Measurements from ENCODE around the gene AP1S1.
"Not testable (repeated sequence)": the region's sequence is repeated elsewhere in the genome, so short reads cannot be mapped to it uniquely, and the experiment has no call there.

AP1S1 gene

GRCh38 chr7:101177644-101178043 lies 23.4 kb downstream of the AP1S1 start:
- Mint-ChIP-seq H3K27ac (no peak overlapping the region), H3K4me3 (no peak overlapping the region), H3K9me3 (peaks cover 2% of the 10 kb centered on the region), H3K4me1 (peaks cover 21% of the 10 kb centered on the region), H3K27me3 (peaks cover 41% of the 10 kb centered on the region), H3K36me3 (peaks cover 2% of the 10 kb centered on the region)
- DNase-seq (ENCODE audit: low spot score in 2 of 2) = no peak
- ATAC-seq (ENCODE audit: low read depth) = no peak

DNA sequence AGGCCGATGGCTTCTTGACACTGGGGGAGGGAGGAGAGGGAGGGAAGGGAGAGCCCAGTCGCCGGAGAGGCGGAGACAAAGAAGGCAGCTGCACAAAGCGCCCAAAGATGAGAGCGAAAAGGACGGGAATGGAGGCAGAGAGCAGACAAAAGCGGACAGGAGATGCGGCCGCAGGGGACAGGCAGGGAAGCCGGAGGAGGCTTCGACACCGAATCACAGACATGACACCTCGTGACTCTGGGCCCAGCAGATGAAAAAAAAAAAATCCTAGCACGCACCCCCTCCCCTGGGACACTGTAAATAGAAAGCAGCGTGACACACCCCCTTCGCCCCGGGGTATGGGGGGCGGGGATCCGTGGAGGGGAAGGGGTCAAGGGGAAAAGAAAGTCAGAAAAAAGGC lies 24.8 kb downstream of the AP1S1 start:
- peak overlapping the region; percentile 42 for H3K4me3 Mint-ChIP-seq
- H3K4me1 Mint-ChIP-seq = peaks cover 16% of the 10 kb centered on the region
- H3K36me3 Mint-ChIP-seq = peaks cover 1% of the 10 kb centered on the region
- peaks cover 1% of the 10 kb centered on the region for H3K9me3 Mint-ChIP-seq
- H3K27me3 Mint-ChIP-seq = peaks cover 35% of the 10 kb centered on the region
- H3K27ac Mint-ChIP-seq = no peak overlapping the region
- no peak for DNase-seq (ENCODE audit: low spot score in 2 of 2)
- no peak for ATAC-seq (ENCODE audit: low read depth)

DNA sequence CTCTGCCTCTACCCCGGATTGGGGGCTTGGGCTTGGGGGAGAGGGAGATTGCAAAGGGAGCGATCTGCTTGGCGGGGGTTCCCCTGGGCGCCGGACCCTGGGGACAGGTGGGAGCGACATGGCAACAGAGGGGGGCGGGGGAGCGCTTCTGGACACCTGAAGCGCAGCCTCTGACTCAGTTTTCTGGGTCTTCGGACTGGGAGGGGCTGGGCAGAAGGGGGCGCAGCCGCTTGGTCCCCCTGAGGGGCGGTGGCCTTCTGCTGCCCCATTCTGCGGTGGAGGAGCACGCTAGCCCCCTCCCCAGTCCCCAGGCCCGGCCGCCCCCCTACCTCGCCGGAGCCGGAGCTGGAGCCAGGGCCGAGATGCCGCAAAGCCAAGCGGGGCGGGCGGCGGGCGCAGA lies 25.4 kb downstream of the AP1S1 start:
- ATAC-seq (ENCODE audit: low read depth) (no peak), DNase-seq (ENCODE audit: low spot score in 2 of 2) (no peak)
- no peak overlapping the region for H3K27ac Mint-ChIP-seq
- peaks cover 36% of the 10 kb centered on the region for H3K27me3 Mint-ChIP-seq
- no peak overlapping the region for H3K4me3 Mint-ChIP-seq
- H3K9me3 Mint-ChIP-seq = no peaks in the 10 kb centered on the region
- H3K4me1 Mint-ChIP-seq = peaks cover 11% of the 10 kb centered on the region
- H3K36me3 Mint-ChIP-seq = no peaks in the 10 kb centered on the region

- ATAC-seq (ENCODE audit: low read depth) = no peak
- Mint-ChIP-seq H3K27me3 (peaks cover 33% of the 10 kb centered on the region), H3K4me1 (peaks cover 9% of the 10 kb centered on the region), H3K36me3 (no peaks in the 10 kb centered on the region), H3K27ac (no peak within 1 kb of the TSS), H3K4me3 (peak within 1 kb of the TSS; percentile 42), H3K9me3 (no peaks in the 10 kb centered on the region)
- no peak for DNase-seq (ENCODE audit: low spot score in 2 of 2)
Observed at GRCh38 chr7:101180130-101180755, 26.0 kb downstream of the AP1S1 start, which contains the start of gene NAT16. TSS of gene NAT16 (minus strand) at chr7:101180293. CDS start at chr7:101174807, 5,486 bp downstream.

GRCh38 chr7:101185258-101185839 lies 31.1 kb downstream of the AP1S1 start:
- H3K9me3 Mint-ChIP-seq = no peaks in the 10 kb centered on the region
- no peak overlapping the region for H3K4me3 Mint-ChIP-seq
- DNase-seq (ENCODE audit: low spot score in 2 of 2) (no peak), ATAC-seq (ENCODE audit: low read depth) (no peak)
- no peak overlapping the region for H3K27ac Mint-ChIP-seq
- H3K36me3 Mint-ChIP-seq = no peaks in the 10 kb centered on the region
- H3K4me1 Mint-ChIP-seq = peaks cover 5% of the 10 kb centered on the region
- peaks cover 22% of the 10 kb centered on the region for H3K27me3 Mint-ChIP-seq

- H3K9me3 Mint-ChIP-seq = no peaks in the 10 kb centered on the region
- peaks cover 5% of the 10 kb centered on the region for H3K4me1 Mint-ChIP-seq
- no peak for ATAC-seq (ENCODE audit: low read depth)
- H3K27ac Mint-ChIP-seq = no peak overlapping the region
- H3K36me3 Mint-ChIP-seq = no peaks in the 10 kb centered on the region
- H3K27me3 Mint-ChIP-seq = peaks cover 18% of the 10 kb centered on the region
- no peak overlapping the region for H3K4me3 Mint-ChIP-seq
- no peak for DNase-seq (ENCODE audit: low spot score in 2 of 2)
Observed at GRCh38 chr7:101186194-101186593, 31.9 kb downstream of the AP1S1 start.

DNA sequence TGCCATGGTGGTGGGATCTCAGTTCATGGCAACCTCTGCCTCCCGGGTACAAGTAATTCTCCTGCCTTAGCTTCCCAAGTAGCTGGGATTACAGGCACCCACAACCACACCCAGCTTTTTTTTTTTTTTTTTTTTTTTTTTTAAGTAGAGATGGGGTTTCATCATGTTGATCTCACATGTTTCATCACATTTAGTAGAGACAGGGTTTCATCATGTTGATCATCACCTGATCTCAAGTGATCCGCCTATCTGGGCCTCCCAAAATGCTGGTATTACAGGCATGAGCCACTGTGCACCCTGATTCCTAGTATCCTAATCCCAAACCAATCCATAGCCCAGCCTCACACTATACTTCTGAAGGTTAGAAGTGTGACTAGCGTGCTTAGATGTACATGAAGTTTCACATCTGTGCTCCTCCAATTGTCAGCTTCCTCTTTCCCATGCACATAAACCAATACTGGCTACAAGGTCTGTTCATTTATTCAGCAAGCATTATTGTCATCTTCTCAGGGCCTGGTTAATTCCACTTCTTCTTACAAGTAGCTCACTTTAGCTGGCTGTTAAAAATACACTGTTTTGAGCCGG lies 32.7 kb downstream of the AP1S1 start:
- no peak overlapping the region for H3K27ac Mint-ChIP-seq
- H3K27me3 Mint-ChIP-seq = peaks cover 17% of the 10 kb centered on the region
- H3K36me3 Mint-ChIP-seq = no peaks in the 10 kb centered on the region
- H3K9me3 Mint-ChIP-seq = no peaks in the 10 kb centered on the region
- peak; percentile 37 for ATAC-seq (ENCODE audit: low read depth)
- DNase-seq (ENCODE audit: low spot score in 2 of 2) = no peak
- H3K4me3 Mint-ChIP-seq = no peak overlapping the region
- peaks cover 5% of the 10 kb centered on the region for H3K4me1 Mint-ChIP-seq

DNA sequence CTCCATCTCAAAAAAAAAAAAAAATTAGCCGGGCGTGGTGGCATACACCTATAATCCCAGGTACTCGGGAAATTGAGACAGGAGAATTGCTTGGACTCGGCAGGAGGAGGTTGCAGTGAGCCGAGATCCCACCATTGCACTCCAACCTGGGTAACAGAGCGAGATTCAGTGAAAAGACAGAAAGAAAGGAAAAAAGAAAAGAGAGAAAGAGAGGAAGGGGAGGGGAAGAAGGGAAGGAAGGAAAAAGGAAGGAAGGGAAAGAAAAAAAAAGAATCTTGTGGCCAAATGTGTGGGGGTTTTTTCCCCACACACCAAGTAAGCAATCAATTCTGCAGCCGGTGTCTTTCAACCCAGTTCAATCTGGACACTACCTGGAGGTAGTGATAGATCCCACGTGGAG lies 34.8 kb downstream of the AP1S1 start:
- no peak overlapping the region for H3K27ac Mint-ChIP-seq
- no peak overlapping the region for H3K4me3 Mint-ChIP-seq
- DNase-seq (ENCODE audit: low spot score in 2 of 2) = no peak
- no peaks in the 10 kb centered on the region for H3K36me3 Mint-ChIP-seq
- peaks cover 9% of the 10 kb centered on the region for H3K27me3 Mint-ChIP-seq
- peaks cover 2% of the 10 kb centered on the region for H3K4me1 Mint-ChIP-seq
- no peaks in the 10 kb centered on the region for H3K9me3 Mint-ChIP-seq
- ATAC-seq (ENCODE audit: low read depth) = no peak

DNA sequence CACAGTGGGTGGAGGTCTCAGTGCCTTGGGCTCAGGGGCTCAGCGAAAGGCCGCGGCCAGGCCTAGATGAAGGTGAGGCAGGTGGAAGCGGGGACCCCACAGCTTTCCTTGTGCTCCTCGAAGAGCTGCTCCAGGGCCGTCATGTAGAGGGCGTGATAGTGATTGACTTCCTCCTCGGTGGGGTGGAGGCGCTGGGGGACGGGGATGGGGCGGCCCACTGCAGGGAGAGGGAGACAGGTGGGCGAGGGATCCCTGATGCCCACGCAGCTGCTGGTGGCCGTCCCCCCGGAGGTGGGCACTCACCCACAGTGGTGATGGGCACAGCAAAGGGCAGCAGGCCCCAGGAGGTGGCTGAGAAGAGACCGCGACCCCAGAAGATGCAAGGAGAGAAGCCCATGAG lies 41.6 kb downstream of the AP1S1 start:
- Mint-ChIP-seq H3K9me3 (no peaks in the 10 kb centered on the region), H3K27ac (no peak overlapping the region), H3K36me3 (peaks cover under 1% of the 10 kb centered on the region), H3K27me3 (peaks cover 12% of the 10 kb centered on the region), H3K4me1 (peaks cover under 1% of the 10 kb centered on the region), H3K4me3 (no peak overlapping the region)
- no peak for DNase-seq (ENCODE audit: low spot score in 2 of 2)
- no peak for ATAC-seq (ENCODE audit: low read depth)

GRCh38 chr7:101197991-101198390 lies 43.7 kb downstream of the AP1S1 start:
- no peaks in the 10 kb centered on the region for H3K9me3 Mint-ChIP-seq
- no peak overlapping the region for H3K4me3 Mint-ChIP-seq
- peaks cover 14% of the 10 kb centered on the region for H3K27me3 Mint-ChIP-seq
- H3K4me1 Mint-ChIP-seq = peaks cover 8% of the 10 kb centered on the region
- DNase-seq (ENCODE audit: low spot score in 2 of 2) (no peak), ATAC-seq (ENCODE audit: low read depth) (no peak)
- H3K36me3 Mint-ChIP-seq = peaks cover 1% of the 10 kb centered on the region
- H3K27ac Mint-ChIP-seq = no peak overlapping the region

GRCh38 chr7:101198476-101198875 lies 44.2 kb downstream of the AP1S1 start:
- H3K27me3 Mint-ChIP-seq = peaks cover 14% of the 10 kb centered on the region
- H3K27ac Mint-ChIP-seq = no peak overlapping the region
- H3K36me3 Mint-ChIP-seq = peaks cover 1% of the 10 kb centered on the region
- no peak for DNase-seq (ENCODE audit: low spot score in 2 of 2)
- no peaks in the 10 kb centered on the region for H3K9me3 Mint-ChIP-seq
- H3K4me3 Mint-ChIP-seq = no peak overlapping the region
- ATAC-seq (ENCODE audit: low read depth) = no peak
- H3K4me1 Mint-ChIP-seq = peaks cover 11% of the 10 kb centered on the region

GRCh38 chr7:101199522-101199921 lies 45.2 kb downstream of the AP1S1 start:
- H3K9me3 Mint-ChIP-seq; H3K36me3 Mint-ChIP-seq; H3K27ac Mint-ChIP-seq; ATAC-seq (ENCODE audit: low read depth); DNase-seq (ENCODE audit: low spot score in 2 of 2); H3K4me3 Mint-ChIP-seq: not testable (repeated sequence)
- H3K27me3 Mint-ChIP-seq = peaks cover 14% of the 10 kb centered on the region
- peaks cover 15% of the 10 kb centered on the region for H3K4me1 Mint-ChIP-seq

GRCh38 chr7:101200504-101200861 lies 46.2 kb downstream of the AP1S1 start:
- no peak overlapping the region for H3K27ac Mint-ChIP-seq
- no peaks in the 10 kb centered on the region for H3K9me3 Mint-ChIP-seq
- peaks cover 14% of the 10 kb centered on the region for H3K27me3 Mint-ChIP-seq
- DNase-seq (ENCODE audit: low spot score in 2 of 2) = no peak
- H3K4me3 Mint-ChIP-seq = no peak overlapping the region
- H3K36me3 Mint-ChIP-seq = peaks cover 1% of the 10 kb centered on the region
- peaks cover 15% of the 10 kb centered on the region for H3K4me1 Mint-ChIP-seq
- ATAC-seq (ENCODE audit: low read depth) = no peak

DNA sequence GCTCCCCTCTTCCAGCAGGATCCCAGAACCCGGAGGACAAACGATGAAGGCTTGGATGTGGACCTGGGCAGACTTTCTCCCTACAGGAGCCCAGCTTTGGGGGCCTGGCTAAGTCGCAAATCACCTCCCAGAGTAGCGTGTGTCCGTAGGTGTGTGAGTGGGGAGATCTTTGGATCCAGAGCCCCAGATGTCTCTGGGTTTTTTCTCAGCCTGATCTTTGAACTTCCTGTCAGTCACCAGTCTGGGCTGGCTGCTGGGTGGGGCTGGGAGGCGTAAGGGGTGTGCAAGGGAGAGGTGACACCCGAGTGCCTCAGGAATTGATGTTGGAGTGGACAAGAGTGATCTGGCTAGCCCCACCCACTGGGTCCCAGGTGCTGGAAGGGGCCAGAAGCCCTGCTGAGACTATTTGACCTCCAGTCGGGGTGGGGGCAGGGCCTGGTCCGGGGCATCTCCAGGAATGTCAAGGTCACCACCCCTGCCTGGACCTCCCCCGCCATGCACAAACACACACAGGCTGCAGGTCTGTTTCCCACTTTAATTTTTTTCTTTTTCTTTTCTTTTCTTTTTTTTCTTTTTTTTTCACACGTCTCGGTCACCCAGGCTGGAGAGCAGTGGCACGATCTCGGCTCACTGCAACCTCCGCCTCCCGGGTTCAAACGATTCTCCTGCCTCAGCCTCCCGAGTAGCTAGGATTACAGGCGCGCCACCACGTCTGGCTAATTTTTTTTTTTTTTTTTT lies 46.8 kb downstream of the AP1S1 start, which contains the start of gene MOGAT3:
Gene MOGAT3 (minus strand): TSS at position 175 of the 738 bp plus-strand sequence. CDS start 182 bp downstream, outside the sequence.
- H3K4me1 Mint-ChIP-seq = peaks cover 15% of the 10 kb centered on the region
- no peak within 1 kb of the TSS for H3K27ac Mint-ChIP-seq
- H3K4me3 Mint-ChIP-seq = peak within 1 kb of the TSS; percentile 50
- peaks cover 11% of the 10 kb centered on the region for H3K27me3 Mint-ChIP-seq
- ATAC-seq (ENCODE audit: low read depth) (no peak), DNase-seq (ENCODE audit: low spot score in 2 of 2) (no peak)
- H3K9me3 Mint-ChIP-seq = no peaks in the 10 kb centered on the region
- peaks cover 4% of the 10 kb centered on the region for H3K36me3 Mint-ChIP-seq

Measured in memory B cell (primary cell).